Measurements from ENCODE around the gene TIMM29. TPM values are rescaled to one million over a fixed set of nuclear protein-coding genes. Genes with fewer than 3 reads are reported as not detected.
A peak's percentile ranks its signal among the peaks of the same experiment; 100 is the strongest.

Gene TIMM29
- total and polyA plus RNA-seq, 9 of the 15 experiments (the other 6 are each of a cell fraction or from before 2014, with no cell fraction given): 2.4 to 29.4 (median 16.3) TPM

- TF ChIP-seq ZNF609 (CRISPR knock-in tag; IDR thresholded peaks at IDR 0.05; ENCODE audit: borderline replicate concordance) (no peak), SNRNP70 (optimal IDR thresholded peaks at IDR 0.05; ENCODE audit: low read depth, low read length) (no peak), SREBF2 (CRISPR knock-in tag; IDR thresholded peaks at IDR 0.05) (no peak), STAT5A (IDR thresholded peaks at IDR 0.05; ENCODE audit: borderline replicate concordance, low read length) (no peak; the same call in 1 of the 2 replicates), GTF3C2 (IDR thresholded peaks at IDR 0.05; ENCODE audit: borderline replicate concordance, extremely low read depth, insufficient read length) (no peak), KLF1 (tag; IDR thresholded peaks at IDR 0.05) (0 out of 2 replicates have a peak, but pooled peaks have one; percentile 40), RCOR1 (IDR thresholded peaks at IDR 0.05; ENCODE audit: borderline replicate concordance in 1 of 2, low read depth in 2 of 2, low read length in 2 of 2) (peak in 1 of 2 experiments; percentile 48; a peak in 1 of 4 replicates), COPS2 (conservative IDR thresholded peaks at IDR 0.05) (no peak), SRF (CRISPR knock-in tag; IDR thresholded peaks at IDR 0.05) (peak in 1 of 2 experiments; percentile 51; a peak in 1 of 4 replicates), AFF4 (CRISPR knock-in tag; IDR thresholded peaks at IDR 0.05) (0 out of 2 replicates have a peak, but pooled peaks have one; percentile 20), E2F6 (IDR thresholded peaks at IDR 0.05; ENCODE audit: borderline replicate concordance in 1 of 2, extremely low read depth in 1 of 2, insufficient read depth in 1 of 2, insufficient read length in 1 of 2, low read depth in 1 of 2, low read length in 1 of 2, poor library complexity in 1 of 2, severe bottlenecking in 1 of 2) (peak in 1 of 2 experiments; percentile 43)
Measured at GRCh38 chr19:10928563-10929401, at the start of gene TIMM29, which contains the start of gene YIPF2 (continued).

Measured in K562 (cell line).